ENCODE results near the gene HOXA6. TPM values are rescaled to one million over a fixed set of nuclear protein-coding genes. Genes with fewer than 3 reads are reported as not detected.
A peak's percentile ranks its signal among the peaks of the same experiment; 100 is the strongest.

The HOXA6 gene
- total and polyA plus RNA-seq, 9 donors = 4.2 to 10.5 (median 5.6) TPM

DNA sequence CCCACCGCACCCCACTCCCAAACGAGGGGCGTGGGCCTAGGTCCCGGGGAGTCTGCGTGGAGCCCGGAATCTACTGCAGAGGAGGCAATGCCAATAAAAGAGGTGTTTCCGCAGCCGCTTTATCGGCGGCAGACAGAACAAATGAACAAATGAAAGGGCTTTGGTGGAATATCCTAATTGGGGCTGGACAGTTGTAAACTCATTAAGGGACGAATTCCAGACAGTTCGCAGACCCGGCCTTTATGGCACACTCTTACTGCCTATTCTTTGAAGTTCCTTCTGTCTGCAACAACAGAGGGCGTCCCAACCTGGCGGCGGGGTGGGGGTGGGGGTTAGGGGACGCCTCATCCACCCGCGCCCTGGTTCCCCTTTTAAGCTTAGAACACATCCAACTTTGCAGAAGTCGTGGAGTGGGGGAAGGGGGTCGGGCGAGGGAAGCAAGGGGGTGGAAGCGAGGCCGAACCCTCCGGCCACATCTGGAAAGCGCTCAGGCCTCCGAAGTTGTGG lies 13.7 kb upstream of the HOXA6 start:
- Histone ChIP-seq H3K9me3 (replicated peaks; ENCODE audit: control insufficient read depth, low read depth, low read length) (no peaks in the 10 kb centered on the region), H3K36me3 (ENCODE audit: control insufficient read depth, insufficient read depth, low read length) (peaks cover 10% of the 10 kb centered on the region), H3K4me3 (ENCODE audit: low read length) (peak overlapping the region; percentile 72), H3K4me1 (ENCODE audit: control insufficient read depth, insufficient read depth, low read length) (peaks cover 56% of the 10 kb centered on the region), H3K27ac (ENCODE audit: low read length) (peak overlapping the region; percentile 97), H3K27me3 (ENCODE audit: control insufficient read depth, insufficient read depth, low read length) (peaks cover 58% of the 10 kb centered on the region)
- 0% methylated on average over 8 of the region's 27 CpGs for WGBS (ENCODE audit: insufficient coverage)
- DNase-seq = peak; percentile 76

DNA sequence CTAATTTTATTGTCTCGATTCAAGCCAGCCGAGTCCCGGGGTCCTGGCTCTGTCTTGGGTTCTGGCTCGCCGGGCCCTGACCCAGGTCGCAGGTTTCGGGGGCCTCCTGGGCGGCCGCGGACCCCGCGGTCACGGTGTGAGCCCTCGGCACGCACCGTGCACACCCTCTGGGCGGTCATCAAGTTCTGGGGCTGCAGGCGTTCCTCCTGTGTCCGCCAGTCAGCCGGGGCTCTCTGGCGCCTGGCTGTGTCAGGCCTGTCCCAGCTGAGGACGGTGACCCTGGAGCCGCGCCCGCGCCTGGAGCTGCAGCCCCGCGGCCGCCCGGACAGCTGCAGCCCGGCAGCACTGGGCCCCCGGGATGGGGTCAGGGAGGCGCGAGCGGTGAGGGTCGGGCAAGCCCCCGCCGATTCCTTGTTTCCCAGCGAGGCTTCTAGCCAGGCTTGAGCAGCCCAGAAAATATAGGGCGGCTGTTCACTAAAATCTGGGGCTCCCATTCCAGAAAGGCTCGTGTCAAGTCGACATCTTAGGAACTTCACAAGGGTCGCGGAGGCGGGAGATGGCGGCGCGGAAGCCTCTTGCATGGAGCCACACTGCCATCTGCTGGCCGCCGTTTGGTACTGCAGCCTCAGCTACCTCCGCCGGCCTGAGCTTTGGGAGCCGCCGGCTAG lies 13.1 kb upstream of the HOXA6 start:
- Histone ChIP-seq H3K27ac (ENCODE audit: low read length) (peak overlapping the region; percentile 97), H3K27me3 (ENCODE audit: control insufficient read depth, insufficient read depth, low read length) (peaks cover 55% of the 10 kb centered on the region), H3K36me3 (ENCODE audit: control insufficient read depth, insufficient read depth, low read length) (peaks cover 10% of the 10 kb centered on the region), H3K4me3 (ENCODE audit: low read length) (peak overlapping the region; percentile 72), H3K9me3 (replicated peaks; ENCODE audit: control insufficient read depth, low read depth, low read length) (no peaks in the 10 kb centered on the region), H3K4me1 (ENCODE audit: control insufficient read depth, insufficient read depth, low read length) (peaks cover 52% of the 10 kb centered on the region)
- 3% methylated on average over 50 of the region's 54 CpGs for WGBS (ENCODE audit: insufficient coverage)
- DNase-seq = peak; percentile 95

DNA sequence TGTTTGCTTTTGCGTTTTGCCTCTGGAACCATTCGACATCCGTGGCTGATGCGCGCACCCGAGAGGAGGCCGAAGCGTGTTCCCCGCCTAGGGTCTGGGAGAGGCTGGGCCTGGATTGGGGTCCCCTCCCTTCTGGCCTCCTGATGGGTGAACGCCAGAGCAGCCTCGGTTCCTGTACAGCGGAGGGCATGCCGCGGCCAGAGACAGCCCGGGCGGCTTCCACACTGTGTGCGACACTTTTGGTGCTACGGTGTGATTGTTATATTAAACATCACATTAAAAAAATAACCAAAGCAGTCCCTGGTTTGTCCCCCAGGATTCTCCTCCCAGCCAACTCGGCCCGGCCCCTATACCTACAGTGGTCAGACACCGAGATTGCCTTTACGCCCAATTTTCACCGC lies 12.6 kb upstream of the HOXA6 start:
- no peaks in the 10 kb centered on the region for H3K9me3 ChIP-seq (replicated peaks; ENCODE audit: control insufficient read depth, low read depth, low read length)
- WGBS (ENCODE audit: insufficient coverage) = 31% methylated on average over 14 of the region's 23 CpGs
- H3K36me3 ChIP-seq (ENCODE audit: control insufficient read depth, insufficient read depth, low read length) = peaks cover 10% of the 10 kb centered on the region
- peak; percentile 70 for DNase-seq
- peak overlapping the region; percentile 97 for H3K27ac ChIP-seq (ENCODE audit: low read length)
- peak overlapping the region; percentile 72 for H3K4me3 ChIP-seq (ENCODE audit: low read length)
- peaks cover 57% of the 10 kb centered on the region for H3K4me1 ChIP-seq (ENCODE audit: control insufficient read depth, insufficient read depth, low read length)
- peaks cover 59% of the 10 kb centered on the region for H3K27me3 ChIP-seq (ENCODE audit: control insufficient read depth, insufficient read depth, low read length)

DNA sequence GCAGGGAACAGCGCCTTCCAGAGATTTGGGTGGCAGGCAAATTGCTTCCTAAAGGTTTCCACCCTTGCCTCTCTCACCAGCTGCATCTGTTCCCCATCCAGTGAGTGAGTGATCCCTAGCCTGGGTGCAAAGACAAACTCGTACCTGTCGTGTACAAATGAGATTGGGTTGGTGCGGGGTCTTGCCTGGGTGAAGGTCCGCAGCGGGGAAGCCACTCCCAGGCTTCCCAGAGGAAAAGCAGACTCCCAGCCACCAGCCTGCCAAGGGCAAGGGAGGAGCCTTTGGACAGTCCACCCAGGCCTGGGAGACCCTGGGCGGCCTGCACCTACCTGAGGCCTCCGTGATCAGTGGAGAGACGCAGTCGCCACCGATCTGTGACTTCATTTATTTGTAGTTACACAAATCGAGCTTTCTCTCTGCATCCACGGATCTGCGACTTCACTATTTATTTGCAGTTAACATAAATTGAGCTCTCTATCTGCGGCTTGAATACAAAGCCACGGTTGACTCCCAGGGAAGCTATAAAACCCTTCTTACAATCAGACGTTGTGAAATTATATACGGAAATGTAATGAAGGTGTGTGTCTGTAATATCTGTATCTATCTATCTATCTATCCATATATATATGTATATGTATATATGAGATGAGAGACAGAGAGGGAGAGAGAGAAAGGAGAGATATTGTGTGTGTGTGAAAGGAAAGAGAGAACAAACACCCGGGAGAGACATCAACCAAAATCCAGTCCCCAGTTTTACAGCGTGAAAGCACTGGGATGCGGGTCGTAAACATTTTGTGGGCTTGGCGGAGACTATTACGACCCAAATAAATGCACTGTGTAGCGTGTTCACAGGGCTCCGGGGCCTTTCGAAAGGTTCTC lies 11.9 kb upstream of the HOXA6 start:
- H3K36me3 ChIP-seq (ENCODE audit: control insufficient read depth, insufficient read depth, low read length) = peaks cover 13% of the 10 kb centered on the region
- peak overlapping the region; percentile 72 for H3K4me3 ChIP-seq (ENCODE audit: low read length)
- no peak for DNase-seq
- H3K27me3 ChIP-seq (ENCODE audit: control insufficient read depth, insufficient read depth, low read length) = peaks cover 61% of the 10 kb centered on the region
- H3K27ac ChIP-seq (ENCODE audit: low read length) = peak overlapping the region; percentile 97
- H3K9me3 ChIP-seq (replicated peaks; ENCODE audit: control insufficient read depth, low read depth, low read length) = no peaks in the 10 kb centered on the region
- peaks cover 58% of the 10 kb centered on the region for H3K4me1 ChIP-seq (ENCODE audit: control insufficient read depth, insufficient read depth, low read length)
- WGBS (ENCODE audit: insufficient coverage) = 79% methylated on average over 16 of the region's 27 CpGs

DNA sequence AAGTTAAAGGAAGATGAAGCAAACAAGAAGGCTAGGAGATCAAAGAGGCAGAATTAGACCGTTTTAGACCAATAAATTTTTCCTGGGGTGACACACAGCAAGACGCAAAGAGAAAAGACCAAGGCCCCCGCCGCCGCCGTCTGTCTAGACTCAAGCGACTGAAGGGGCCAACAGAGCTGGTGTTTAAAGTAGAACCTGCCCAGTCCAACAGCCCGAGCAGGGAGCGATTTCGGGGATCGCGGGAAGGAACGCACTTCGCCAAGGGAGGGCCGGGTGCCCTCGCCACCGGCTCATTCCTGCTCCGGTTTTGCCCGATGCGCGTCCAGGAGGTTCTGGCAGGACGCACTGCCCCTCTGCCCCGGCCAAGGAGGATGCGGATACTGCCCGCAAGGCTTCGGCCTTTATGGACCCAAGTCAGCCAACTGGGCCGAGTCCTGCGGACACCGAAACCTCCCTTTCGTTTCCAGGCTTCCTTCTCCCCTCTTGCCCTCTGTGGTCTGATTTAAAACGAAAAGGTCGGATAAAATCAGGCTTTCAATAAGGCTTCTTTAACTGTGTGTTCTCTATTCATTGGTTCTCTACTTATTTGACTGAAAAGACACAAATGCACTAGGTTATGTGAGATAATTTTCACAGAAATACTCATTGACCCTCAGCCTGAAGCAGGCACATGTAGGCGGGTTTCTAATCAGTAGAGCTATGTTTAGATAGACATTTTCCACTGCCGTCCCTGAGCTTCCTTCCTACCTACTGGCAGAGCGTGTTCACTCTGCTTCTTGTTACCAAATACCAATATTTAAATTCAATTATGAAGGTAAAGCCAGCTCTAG lies 11.1 kb upstream of the HOXA6 start:
- H3K9me3 ChIP-seq (replicated peaks; ENCODE audit: control insufficient read depth, low read depth, low read length) = no peaks in the 10 kb centered on the region
- WGBS (ENCODE audit: insufficient coverage) = 83% methylated on average over 25 of the region's 35 CpGs
- peaks cover 20% of the 10 kb centered on the region for H3K36me3 ChIP-seq (ENCODE audit: control insufficient read depth, insufficient read depth, low read length)
- DNase-seq = no peak
- peak overlapping the region; percentile 19 for H3K4me3 ChIP-seq (ENCODE audit: low read length)
- H3K4me1 ChIP-seq (ENCODE audit: control insufficient read depth, insufficient read depth, low read length) = peaks cover 61% of the 10 kb centered on the region
- H3K27ac ChIP-seq (ENCODE audit: low read length) = peak overlapping the region; percentile 97
- H3K27me3 ChIP-seq (ENCODE audit: control insufficient read depth, insufficient read depth, low read length) = peaks cover 64% of the 10 kb centered on the region

DNA sequence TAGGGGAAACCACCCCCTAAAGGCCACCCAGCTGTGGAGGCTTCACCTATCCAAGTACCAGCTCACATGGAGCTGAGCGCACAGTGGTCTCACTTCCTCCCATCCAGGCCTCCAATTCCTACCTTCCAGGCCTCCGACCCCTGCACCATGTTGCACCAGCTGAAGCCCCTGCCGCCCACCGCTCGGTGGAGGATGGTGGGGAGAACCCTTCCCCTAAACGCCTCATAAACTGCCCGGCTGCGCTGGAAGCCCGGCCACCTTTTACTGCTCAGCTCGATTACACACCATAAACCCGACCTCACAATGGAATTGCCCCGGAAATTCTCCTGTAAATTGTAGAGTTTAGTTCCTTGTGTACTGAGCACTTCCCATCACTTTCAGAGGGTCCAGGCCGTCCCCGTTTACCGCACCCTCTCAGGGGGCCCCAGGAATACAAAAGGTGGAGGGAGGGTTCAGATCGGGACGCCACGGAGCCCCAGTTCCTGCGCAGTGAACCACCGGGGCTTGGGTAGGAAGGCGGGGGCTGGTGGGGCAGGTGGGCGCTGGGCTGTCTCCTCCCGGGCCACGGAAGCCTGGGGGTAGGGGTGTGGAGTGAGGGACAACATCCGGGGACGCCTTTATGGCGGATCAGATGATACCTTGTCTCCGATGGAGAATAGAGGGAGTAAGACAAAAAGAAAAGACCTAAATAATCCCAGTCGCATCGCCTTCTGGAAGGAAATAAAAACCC lies 10.3 kb upstream of the HOXA6 start:
- Histone ChIP-seq H3K4me3 (ENCODE audit: low read length) (peak overlapping the region; percentile 19), H3K27ac (ENCODE audit: low read length) (peak overlapping the region; percentile 29), H3K27me3 (ENCODE audit: control insufficient read depth, insufficient read depth, low read length) (peaks cover 65% of the 10 kb centered on the region), H3K9me3 (replicated peaks; ENCODE audit: control insufficient read depth, low read depth, low read length) (no peaks in the 10 kb centered on the region), H3K4me1 (ENCODE audit: control insufficient read depth, insufficient read depth, low read length) (peaks cover 68% of the 10 kb centered on the region), H3K36me3 (ENCODE audit: control insufficient read depth, insufficient read depth, low read length) (peaks cover 16% of the 10 kb centered on the region)
- 74% methylated on average over 15 of the region's 30 CpGs for WGBS (ENCODE audit: insufficient coverage)
- DNase-seq = no peak

DNA sequence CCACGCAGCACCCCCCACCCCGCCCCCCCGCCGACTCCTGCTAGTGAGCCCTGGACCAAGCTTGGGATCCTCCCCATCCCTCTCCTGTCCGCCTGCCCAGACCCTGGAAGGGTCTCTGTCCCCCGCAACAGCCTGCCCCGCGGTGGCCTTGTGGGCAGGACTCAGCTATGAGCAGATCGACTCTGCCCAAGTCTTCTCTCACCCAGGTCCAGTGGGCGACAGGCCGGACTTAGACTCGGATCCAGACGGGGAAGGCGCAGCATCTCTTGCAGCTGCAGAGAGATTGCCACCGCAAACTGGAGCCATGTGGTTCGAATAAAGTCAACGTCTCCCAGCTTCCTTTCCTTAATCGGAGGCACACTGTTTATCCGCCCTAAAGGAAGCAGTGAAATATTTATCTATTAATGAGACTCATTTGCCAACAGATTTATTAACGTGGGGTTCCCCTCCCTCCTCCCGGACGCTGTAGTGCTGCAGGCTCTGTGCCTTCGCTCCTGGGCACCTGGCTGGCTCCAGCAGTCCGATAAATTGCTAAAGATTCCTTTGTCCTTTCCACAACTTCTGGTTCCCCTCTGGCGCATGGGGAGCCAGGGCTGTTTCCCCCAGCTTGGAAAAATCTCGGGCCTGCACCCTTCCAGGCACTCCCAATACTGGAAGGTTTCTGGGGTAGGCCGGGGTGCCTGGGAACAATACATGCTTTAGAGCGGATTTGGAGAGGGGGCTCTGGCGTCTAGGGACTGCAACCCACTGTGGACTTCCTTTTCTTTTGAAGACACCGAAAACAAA lies 9.5 kb upstream of the HOXA6 start:
- WGBS (ENCODE audit: insufficient coverage) = 22% methylated on average over 10 of the region's 30 CpGs
- peaks cover 74% of the 10 kb centered on the region for H3K4me1 ChIP-seq (ENCODE audit: control insufficient read depth, insufficient read depth, low read length)
- H3K4me3 ChIP-seq (ENCODE audit: low read length) = peak overlapping the region; percentile 60
- no peak for DNase-seq
- H3K27ac ChIP-seq (ENCODE audit: low read length) = peak overlapping the region; percentile 92
- H3K36me3 ChIP-seq (ENCODE audit: control insufficient read depth, insufficient read depth, low read length) = peaks cover 15% of the 10 kb centered on the region
- H3K27me3 ChIP-seq (ENCODE audit: control insufficient read depth, insufficient read depth, low read length) = peaks cover 73% of the 10 kb centered on the region
- H3K9me3 ChIP-seq (replicated peaks; ENCODE audit: control insufficient read depth, low read depth, low read length) = no peaks in the 10 kb centered on the region

DNA sequence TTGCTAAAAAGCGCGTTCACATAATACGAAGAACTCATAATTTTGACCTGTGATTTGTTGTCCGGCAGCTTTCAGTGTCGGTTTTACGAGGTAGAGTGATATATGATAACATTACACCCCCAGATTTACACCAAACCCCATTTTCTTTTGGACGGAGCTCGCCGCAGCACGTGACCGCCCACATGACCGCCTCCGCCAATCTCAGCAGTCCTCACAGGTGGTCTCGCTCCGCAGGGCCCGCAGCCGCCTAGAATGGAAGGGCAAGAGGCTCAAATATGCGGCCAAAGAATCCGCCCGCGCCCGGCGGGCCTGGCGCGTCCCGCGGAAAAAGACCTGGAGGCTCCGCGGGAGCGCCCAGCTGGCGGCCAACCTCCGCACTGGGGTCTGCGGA lies 8.9 kb upstream of the HOXA6 start, which contains the start of gene HOXA7:
TSS of gene HOXA7 (minus strand) at position 168 of the 391 bp plus-strand sequence. CDS start at position 38, 130 bp downstream.
- peaks cover 10% of the 10 kb centered on the region for H3K36me3 ChIP-seq (ENCODE audit: control insufficient read depth, insufficient read depth, low read length)
- H3K27me3 ChIP-seq (ENCODE audit: control insufficient read depth, insufficient read depth, low read length) = peaks cover 74% of the 10 kb centered on the region
- H3K4me3 ChIP-seq (ENCODE audit: low read length) = peak within 1 kb of the TSS; percentile 60
- WGBS (ENCODE audit: insufficient coverage) = under 1% methylated on average over 26 of the region's 33 CpGs
- peaks cover 74% of the 10 kb centered on the region for H3K4me1 ChIP-seq (ENCODE audit: control insufficient read depth, insufficient read depth, low read length)
- peak; percentile 95 for DNase-seq
- peak within 1 kb of the TSS; percentile 92 for H3K27ac ChIP-seq (ENCODE audit: low read length)
- H3K9me3 ChIP-seq (replicated peaks; ENCODE audit: control insufficient read depth, low read depth, low read length) = no peaks in the 10 kb centered on the region
